Liver (tissue), 9 donors: ENCODE measurements around the gene TEX53. TPM values are rescaled to one million over a fixed set of nuclear protein-coding genes. Genes with fewer than 3 reads are reported as not detected.
A peak's percentile ranks its signal among the peaks of the same experiment; 100 is the strongest.

ENCODE experiments used
- DNase-seq: peaks from one replicate; pipeline ENCODE4 v3.0.0-alpha.2; 2017; ENCODE audit warnings: low spot score
- H3K27ac ChIP-seq, 2 donors: one replicate each; pipeline ENCODE4 v1.7.0; 2013; ENCODE audit warnings: inconsistent platforms in 2 of 2, low read length in 2 of 2, control low read depth in 1 of 2, low read depth in 1 of 2, mild to moderate bottlenecking in 1 of 2
- H3K27me3 ChIP-seq, 4 donors: one replicate each; pipeline versions ENCODE4 v1.6.1 to v1.7.0; 2013; ENCODE audit warnings: low read length in 3 of 4, inconsistent platforms in 1 of 4, mild to moderate bottlenecking in 1 of 4, moderate library complexity in 1 of 4; ENCODE audit not compliant: control insufficient read depth in 4 of 4, insufficient read depth in 4 of 4
- H3K36me3 ChIP-seq, 4 donors: one replicate each; pipeline versions ENCODE4 v1.6.1 to v1.7.0; 2013; ENCODE audit warnings: low read length in 3 of 4, mild to moderate bottlenecking in 3 of 4, low read depth in 1 of 4, moderate library complexity in 1 of 4; ENCODE audit not compliant: control insufficient read depth in 4 of 4, insufficient read depth in 3 of 4
- H3K4me1 ChIP-seq, 4 donors: one replicate each; pipeline versions ENCODE4 v1.6.1 to v1.7.0; 2013; ENCODE audit warnings: low read length in 3 of 4, mild to moderate bottlenecking in 3 of 4, moderate library complexity in 1 of 4; ENCODE audit not compliant: control insufficient read depth in 4 of 4, insufficient read depth in 4 of 4
- H3K4me3 ChIP-seq, 3 donors: one replicate each; pipeline versions ENCODE4 v1.6.1 to v1.7.0; 2013; ENCODE audit warnings: low read length in 3 of 3, control low read depth in 1 of 3, low read depth in 1 of 3, mild to moderate bottlenecking in 1 of 3
- H3K9ac ChIP-seq, 2 donors: one replicate each; pipeline ENCODE4 v1.7.0; 2013; ENCODE audit warnings: low read length in 2 of 2, mild to moderate bottlenecking in 2 of 2, moderate library complexity in 2 of 2, control low read depth in 1 of 2, low read depth in 1 of 2
- H3K9me3 ChIP-seq, 4 donors: one replicate each; pipeline versions ENCODE4 v1.6.1 to v1.7.0; 2013; ENCODE audit warnings: low read length in 3 of 4; ENCODE audit not compliant: control insufficient read depth in 4 of 4
- ATF3 ChIP-seq: IDR thresholded peaks from 2 replicates; pipeline ENCODE4 v1.6.1; 2016; ENCODE audit warnings: antibody characterized with exemption
- CTCF ChIP-seq: fragments of 150-350 bp; IDR thresholded peaks from 2 replicates; pipeline ENCODE4 v1.5.1; 2017; ENCODE audit warnings: improper control_type of control experiment, low read depth, low read length; ENCODE audit not compliant: missing input control
- EGR1 ChIP-seq, 2 donors: IDR thresholded peaks; 2 replicates each; pipeline ENCODE4 v1.6.1; 2016 to 2018; ENCODE audit warnings: antibody characterized with exemption in 2 of 2, low read depth in 2 of 2
- FOXA1 ChIP-seq: IDR thresholded peaks from 2 replicates; pipeline ENCODE4 v1.6.1; 2016; ENCODE audit warnings: antibody characterized with exemption
- FOXA2 ChIP-seq: IDR thresholded peaks from 2 replicates; pipeline ENCODE4 v1.6.1; 2016; ENCODE audit warnings: antibody characterized with exemption
- HNF4A ChIP-seq, 2 donors: conservative IDR thresholded peaks; 2 replicates each; pipeline ENCODE4 v1.6.1; 2016; ENCODE audit warnings: antibody characterized with exemption in 2 of 2, mild to moderate bottlenecking in 2 of 2
- HNF4G ChIP-seq: IDR thresholded peaks from 2 replicates; pipeline ENCODE4 v1.6.1; 2016; ENCODE audit warnings: antibody characterized with exemption
- MAX ChIP-seq: IDR thresholded peaks from 2 replicates; pipeline ENCODE4 v1.6.1; 2016; ENCODE audit warnings: antibody characterized with exemption
- NR2F2 ChIP-seq: IDR thresholded peaks from 2 replicates; pipeline ENCODE4 v1.6.1; 2016; ENCODE audit warnings: antibody characterized with exemption
- RAD21 ChIP-seq, 2 donors: IDR thresholded peaks; 2 replicates each; pipeline ENCODE4 v1.6.1; 2016; ENCODE audit warnings: antibody characterized with exemption in 2 of 2, mild to moderate bottlenecking in 2 of 2
- REST ChIP-seq: IDR thresholded peaks from 2 replicates; pipeline ENCODE4 v1.6.1; 2016; ENCODE audit warnings: antibody characterized with exemption, mild to moderate bottlenecking
- RXRA ChIP-seq, 2 donors: IDR thresholded peaks; 2 replicates each; pipeline ENCODE4 v1.6.1; 2017 to 2018; ENCODE audit warnings: antibody characterized with exemption in 2 of 2, mild to moderate bottlenecking in 1 of 2
- SP1 ChIP-seq: IDR thresholded peaks from 2 replicates; pipeline ENCODE4 v1.6.1; 2018; ENCODE audit warnings: antibody characterized with exemption, mild to moderate bottlenecking
- TAF1 ChIP-seq: conservative IDR thresholded peaks from 2 replicates; pipeline ENCODE4 v1.6.1; 2016; ENCODE audit warnings: antibody characterized with exemption, mild to moderate bottlenecking
- YY1 ChIP-seq: IDR thresholded peaks from 2 replicates; pipeline ENCODE4 v1.6.1; 2016; ENCODE audit warnings: antibody characterized with exemption, mild to moderate bottlenecking
- WGBS: extraction: QIAGEN DNeasy Blood & Tissue Kit; methylation state at CpG from one replicate; pipeline ENCODE4 v1.1.7; 2013; 5-methylcytosine and 5-hydroxymethylcytosine counted together
- polyA plus RNA-seq, 2 donors: library from polyadenylated mRNA; stranded (reverse) in 1 of 2; unstranded in 1 of 2; fragments of 200-250 nt in 1 of 2; fragments of >200 nt in 1 of 2; fragmentation: Nextera tagmentation in 1 of 2; extraction: Ambion mirVana in 1 of 2; gene quantifications; one replicate each; pipeline versions ENCODE4 v1.2.1 to v1.2.3, GENCODE V29; 2013 to 2015
- total RNA-seq, 2 donors: library from RNA; depleted of rRNA; stranded (reverse); fragments of >200 nt; gene quantifications; one replicate each; pipeline ENCODE4 v1.2.3, GENCODE V29; 2014
- donor health status: healthy.
- donor health status: healthy.
- donor health status: healthy.
- donor health status: healthy.
- donor health status: healthy.

TEX53 gene
- total and polyA plus RNA-seq, 4 donors = not detected

- Histone ChIP-seq H3K4me3 (no peak within 1 kb of the TSS), H3K4me1 (peaks cover 0 to 7% (median 1%) of the 10 kb centered on the region in 4 donors), H3K9me3 (no peaks in the 10 kb centered on the region), H3K9ac (no peak within 1 kb of the TSS), H3K36me3 (no peaks in the 10 kb centered on the region), H3K27ac (no peak within 1 kb of the TSS), H3K27me3 (peaks cover 0 to 2% (median 0%) of the 10 kb centered on the region in 4 donors)
- peak; percentile 69 for DNase-seq
- peak; percentile 74 to 85 for TF ChIP-seq RAD21 (IDR thresholded peaks at IDR 0.05)
- peak in 1 of 2 donors; percentile 64 for TF ChIP-seq HNF4A (conservative IDR thresholded peaks at IDR 0.05)
- TF ChIP-seq RXRA (IDR thresholded peaks at IDR 0.05) = peak; percentile 18 to 76
- TF ChIP-seq YY1 = no peak
- no peak for TF ChIP-seq REST
- TF ChIP-seq HNF4G = no peak
- TF ChIP-seq CTCF = peak; percentile 76
- no peak for TF ChIP-seq EGR1 (IDR thresholded peaks at IDR 0.05; ENCODE audit: low read depth in 2 of 2)
- WGBS = 44% methylated on average over 8 of the region's 8 CpGs
Observed at GRCh38 chr9:114681594-114682332, 24.2 kb upstream of the TEX53 start, which contains the start of gene TEX48. TSS of gene TEX48 (minus strand) at chr9:114682192. CDS start at chr9:114671723, 10,469 bp downstream.

- no peaks in the 10 kb centered on the region for H3K9me3 ChIP-seq
- H3K27me3 ChIP-seq = peaks cover 0 to 2% (median 0%) of the 10 kb centered on the region in 4 donors
- no peak overlapping the region for H3K9ac ChIP-seq
- no peak for DNase-seq
- no peak overlapping the region for H3K4me3 ChIP-seq
- WGBS = 74% methylated on average over 8 of the region's 8 CpGs
- H3K4me1 ChIP-seq = peaks cover 0 to 7% (median 1%) of the 10 kb centered on the region in 4 donors
- H3K36me3 ChIP-seq = no peaks in the 10 kb centered on the region
- no peak overlapping the region for H3K27ac ChIP-seq
- TF ChIP-seq FOXA1 (no peak), SP1 (no peak), MAX (no peak), EGR1 (IDR thresholded peaks at IDR 0.05; ENCODE audit: low read depth in 2 of 2) (no peak), RAD21 (IDR thresholded peaks at IDR 0.05) (no peak), YY1 (no peak), REST (no peak), NR2F2 (no peak), TAF1 (no peak), FOXA2 (no peak), RXRA (IDR thresholded peaks at IDR 0.05) (no peak), HNF4A (conservative IDR thresholded peaks at IDR 0.05) (no peak), ATF3 (no peak)
Observed at GRCh38 chr9:114680259-114681001, 22.8 kb upstream of the TEX53 start.
